ENCODE data around the gene LAMB4.
A peak's percentile ranks its signal among the peaks of the same experiment; 100 is the strongest.

Gene LAMB4

GRCh38 chr7:108002726-108003598 is 127.2 kb downstream of the LAMB4 start, which contains the start of gene LAMB1:
Gene LAMB1, minus strand, starts transcription at chr7:108003161. Its CDS starts 276 bp downstream, at chr7:108002885.
- no peak for TF ChIP-seq CTCF (IDR thresholded peaks at IDR 0.05; ENCODE audit: insufficient read depth, low read depth, low read length, missing control alignments)

GRCh38 chr7:108001764-108002725 is 128.1 kb downstream of the LAMB4 start:
- DNase-seq (ENCODE audit: low read depth), result no peak
- peak overlapping the region; percentile 62 for H3K4me3 ChIP-seq (ENCODE audit: low read length)
- no peak for TF ChIP-seq CTCF (IDR thresholded peaks at IDR 0.05; ENCODE audit: insufficient read depth, low read depth, low read length, missing control alignments)

More at GRCh38 chr7:108002726-108003598, 127.2 kb downstream of the LAMB4 start, which contains the start of gene LAMB1:
- peak within 1 kb of the TSS; percentile 62 for H3K4me3 ChIP-seq (ENCODE audit: low read length)
- DNase-seq (ENCODE audit: low read depth), result peak; percentile 59

GRCh38 chr7:108000875-108001763 is 129.0 kb downstream of the LAMB4 start:
- DNase-seq (ENCODE audit: low read depth), result peak; percentile 62
- peak overlapping the region; percentile 62 for H3K4me3 ChIP-seq (ENCODE audit: low read length)
- TF ChIP-seq CTCF (IDR thresholded peaks at IDR 0.05; ENCODE audit: insufficient read depth, low read depth, low read length, missing control alignments), result no peak

GRCh38 chr7:107999779-108000560 is 130.2 kb downstream of the LAMB4 start:
- H3K4me3 ChIP-seq (ENCODE audit: low read length), result no peak overlapping the region
- DNase-seq (ENCODE audit: low read depth), result no peak
- no peak for TF ChIP-seq CTCF (IDR thresholded peaks at IDR 0.05; ENCODE audit: insufficient read depth, low read depth, low read length, missing control alignments)

GRCh38 chr7:107998660-107999480 is 131.3 kb downstream of the LAMB4 start:
- DNase-seq (ENCODE audit: low read depth), result peak; percentile 49
- TF ChIP-seq CTCF (IDR thresholded peaks at IDR 0.05; ENCODE audit: insufficient read depth, low read depth, low read length, missing control alignments), result no peak
- no peak overlapping the region for H3K4me3 ChIP-seq (ENCODE audit: low read length)

Measured in epithelial cell of esophagus (primary cell).